ENCODE results near the gene FIG4.
"Not testable (repeated sequence)": the region's sequence is repeated elsewhere in the genome, so short reads cannot be mapped to it uniquely, and the experiment has no call there.

Gene FIG4

GRCh38 chr6:109795994-109796555 lies 105.0 kb downstream of the FIG4 start:
- DNase-seq (ENCODE audit: low read depth): no peak

GRCh38 chr6:109799129-109799528 lies 108.0 kb downstream of the FIG4 start:
- DNase-seq (ENCODE audit: low read depth): no peak

- DNase-seq (ENCODE audit: low read depth): no peak
Measured at GRCh38 chr6:109799664-109800063, 108.6 kb downstream of the FIG4 start.

GRCh38 chr6:109800771-109801170 lies 109.7 kb downstream of the FIG4 start:
- no peak for DNase-seq (ENCODE audit: low read depth)

GRCh38 chr6:109801794-109802193 lies 110.7 kb downstream of the FIG4 start:
- DNase-seq (ENCODE audit: low read depth): no peak

- no peak for DNase-seq (ENCODE audit: low read depth)
Measured at GRCh38 chr6:109804020-109804419, 112.9 kb downstream of the FIG4 start.

GRCh38 chr6:109807881-109808280 lies 116.8 kb downstream of the FIG4 start:
- no peak for DNase-seq (ENCODE audit: low read depth)

GRCh38 chr6:109808837-109809236 lies 117.7 kb downstream of the FIG4 start:
- DNase-seq (ENCODE audit: low read depth): no peak

GRCh38 chr6:109815054-109815453 lies 124.0 kb downstream of the FIG4 start:
- DNase-seq (ENCODE audit: low read depth): no peak

GRCh38 chr6:109816452-109817374 lies 125.6 kb downstream of the FIG4 start:
- DNase-seq (ENCODE audit: low read depth): no peak

GRCh38 chr6:109820706-109821350 lies 129.7 kb downstream of the FIG4 start:
- no peak for DNase-seq (ENCODE audit: low read depth)

- no peak for DNase-seq (ENCODE audit: low read depth)
Measured at GRCh38 chr6:109821428-109821827, 130.3 kb downstream of the FIG4 start.

- no peak for DNase-seq (ENCODE audit: low read depth)
Measured at GRCh38 chr6:109824105-109824504, 133.0 kb downstream of the FIG4 start.

GRCh38 chr6:109826551-109826950 lies 135.5 kb downstream of the FIG4 start:
- no peak for DNase-seq (ENCODE audit: low read depth)

- DNase-seq (ENCODE audit: low read depth): not testable (repeated sequence)
Measured at GRCh38 chr6:109831352-109831751, 140.3 kb downstream of the FIG4 start.

- DNase-seq (ENCODE audit: low read depth): no peak
Measured at GRCh38 chr6:109834131-109834530, 143.0 kb downstream of the FIG4 start.

- no peak for DNase-seq (ENCODE audit: low read depth)
Measured at GRCh38 chr6:109834595-109835437, 143.7 kb downstream of the FIG4 start.

- DNase-seq (ENCODE audit: low read depth): no peak
Measured at GRCh38 chr6:109840034-109840433, 148.9 kb downstream of the FIG4 start.

- DNase-seq (ENCODE audit: low read depth): no peak
Measured at GRCh38 chr6:109840796-109841195, 149.7 kb downstream of the FIG4 start.

- DNase-seq (ENCODE audit: low read depth): no peak
Measured at GRCh38 chr6:109841869-109842268, 150.8 kb downstream of the FIG4 start.

GRCh38 chr6:109852713-109853112 lies 161.6 kb downstream of the FIG4 start:
- DNase-seq (ENCODE audit: low read depth): no peak

GRCh38 chr6:109853426-109853825 lies 162.3 kb downstream of the FIG4 start:
- DNase-seq (ENCODE audit: low read depth): no peak

All from activated T-cell treated with anti-CD3 and anti-CD28 coated beads for 24 hours (primary cell).